ENCODE measurements around the gene MROH9. TPM values are rescaled to one million over a fixed set of nuclear protein-coding genes. Genes with fewer than 3 reads are reported as not detected.

MROH9 gene, protein sequence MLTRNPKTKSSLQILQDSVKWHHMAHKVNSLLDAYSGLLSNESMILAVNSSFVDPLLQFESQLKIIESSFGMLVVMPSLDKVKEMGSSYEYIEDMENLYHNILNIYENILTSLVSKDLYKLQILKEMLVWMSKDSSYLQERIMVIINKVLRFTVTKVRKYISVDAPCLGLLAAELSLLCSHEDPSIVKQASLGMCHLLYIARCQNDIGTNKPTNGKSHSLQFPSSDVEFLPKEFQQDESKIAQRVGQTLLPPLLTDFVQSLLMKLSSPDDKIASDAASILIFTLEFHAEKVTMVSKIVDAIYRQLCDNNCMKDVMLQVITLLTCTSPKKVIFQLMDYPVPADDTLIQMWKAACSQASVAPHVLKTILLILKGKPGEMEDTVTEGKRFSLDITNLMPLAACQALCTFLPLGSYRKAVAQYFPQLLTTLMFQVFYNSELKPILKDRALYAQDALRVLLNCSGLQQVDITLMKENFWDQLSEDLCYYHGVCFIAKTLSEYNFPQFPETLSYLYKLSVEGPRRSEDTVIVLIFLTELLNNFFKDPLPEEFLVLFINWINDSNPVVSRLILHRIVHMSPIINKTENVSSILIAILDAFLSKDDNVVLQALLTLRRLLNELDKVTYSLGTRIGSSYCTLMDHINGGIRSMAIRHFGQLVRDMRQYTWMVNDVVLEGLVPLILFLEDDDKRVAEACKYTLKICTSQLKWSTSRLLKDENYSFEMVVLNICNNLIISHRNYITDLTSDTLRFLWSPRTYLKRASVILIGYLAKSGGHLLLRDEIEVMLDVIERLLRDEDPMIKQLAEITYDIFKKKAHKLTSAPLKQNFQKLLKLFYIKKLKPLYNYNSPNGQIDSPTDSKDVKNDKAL
- not detected for total RNA-seq

DNA sequence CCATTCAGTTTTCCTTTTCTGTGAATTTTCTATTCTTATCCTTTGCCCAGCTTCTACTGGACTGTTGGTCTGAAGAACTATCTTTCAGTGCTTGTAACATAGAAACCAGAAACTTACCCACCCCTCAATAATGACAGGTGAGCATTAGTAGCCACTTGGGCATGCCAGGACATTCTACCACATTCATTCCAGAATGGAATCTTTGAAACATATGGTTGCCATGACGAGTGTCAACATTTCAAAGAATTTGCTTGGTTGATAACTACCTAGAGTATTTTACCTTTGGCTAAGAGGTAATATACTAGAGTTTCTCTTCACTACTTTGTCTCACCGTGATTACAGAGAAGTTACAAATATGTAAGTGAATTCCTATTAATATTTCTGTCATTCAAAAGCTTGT is at the start of gene MROH9:
TSS of gene MROH9 (plus strand) at position 304 of the 400 bp plus-strand sequence. CDS start 10,023 bp downstream, outside the sequence.
- TF ChIP-seq, protein P1, sequence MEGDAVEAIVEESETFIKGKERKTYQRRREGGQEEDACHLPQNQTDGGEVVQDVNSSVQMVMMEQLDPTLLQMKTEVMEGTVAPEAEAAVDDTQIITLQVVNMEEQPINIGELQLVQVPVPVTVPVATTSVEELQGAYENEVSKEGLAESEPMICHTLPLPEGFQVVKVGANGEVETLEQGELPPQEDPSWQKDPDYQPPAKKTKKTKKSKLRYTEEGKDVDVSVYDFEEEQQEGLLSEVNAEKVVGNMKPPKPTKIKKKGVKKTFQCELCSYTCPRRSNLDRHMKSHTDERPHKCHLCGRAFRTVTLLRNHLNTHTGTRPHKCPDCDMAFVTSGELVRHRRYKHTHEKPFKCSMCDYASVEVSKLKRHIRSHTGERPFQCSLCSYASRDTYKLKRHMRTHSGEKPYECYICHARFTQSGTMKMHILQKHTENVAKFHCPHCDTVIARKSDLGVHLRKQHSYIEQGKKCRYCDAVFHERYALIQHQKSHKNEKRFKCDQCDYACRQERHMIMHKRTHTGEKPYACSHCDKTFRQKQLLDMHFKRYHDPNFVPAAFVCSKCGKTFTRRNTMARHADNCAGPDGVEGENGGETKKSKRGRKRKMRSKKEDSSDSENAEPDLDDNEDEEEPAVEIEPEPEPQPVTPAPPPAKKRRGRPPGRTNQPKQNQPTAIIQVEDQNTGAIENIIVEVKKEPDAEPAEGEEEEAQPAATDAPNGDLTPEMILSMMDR (IDR thresholded peaks at IDR 0.05): no peak
- Histone ChIP-seq H3K9ac (ENCODE audit: low read depth in 2 of 2, low read length in 2 of 2) (no peak within 1 kb of the TSS), H3K4me1 (no peaks in the 10 kb centered on the region), H3K36me3 (no peaks in the 10 kb centered on the region), H3K9me3 (no peaks in the 10 kb centered on the region), H3K27me3 (no peaks in the 10 kb centered on the region), H3K4me3 (no peak within 1 kb of the TSS), H3K27ac (no peak within 1 kb of the TSS)
- intact Hi-C loops (cut with DNase I): no loop called here
- no peak for DNase-seq

DNA sequence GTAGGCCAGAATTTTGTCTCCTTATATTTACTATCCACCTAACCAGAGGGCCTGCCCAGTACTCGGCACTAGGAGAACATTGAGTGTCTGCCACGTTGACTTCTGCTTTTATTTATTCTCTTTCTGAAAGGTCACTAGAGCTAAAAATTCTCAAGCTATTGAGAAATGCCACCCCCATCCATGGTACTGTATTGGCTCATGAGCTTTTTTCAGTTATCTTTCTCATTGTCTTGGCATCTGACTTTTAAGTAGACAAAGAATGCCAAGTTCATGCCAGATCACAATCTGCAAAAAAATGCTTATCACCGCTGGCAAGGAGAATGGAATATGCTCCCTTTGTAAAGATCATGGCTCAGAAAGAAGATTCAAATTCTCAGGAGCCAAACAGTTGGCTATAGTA is 49.8 kb upstream of the MROH9 start:
- H3K9me3 ChIP-seq: no peaks in the 10 kb centered on the region
- no peaks in the 10 kb centered on the region for H3K27me3 ChIP-seq
- peaks cover 7% of the 10 kb centered on the region for H3K4me1 ChIP-seq
- no peak overlapping the region for H3K9ac ChIP-seq (ENCODE audit: low read depth in 2 of 2, low read length in 2 of 2)
- intact Hi-C loops (cut with DNase I): no loop called here
- no peak overlapping the region for H3K4me3 ChIP-seq
- no peaks in the 10 kb centered on the region for H3K36me3 ChIP-seq
- DNase-seq: no peak
- TF ChIP-seq, protein P1 (IDR thresholded peaks at IDR 0.05): no peak
- peak overlapping the region; percentile 80 for H3K27ac ChIP-seq

DNA sequence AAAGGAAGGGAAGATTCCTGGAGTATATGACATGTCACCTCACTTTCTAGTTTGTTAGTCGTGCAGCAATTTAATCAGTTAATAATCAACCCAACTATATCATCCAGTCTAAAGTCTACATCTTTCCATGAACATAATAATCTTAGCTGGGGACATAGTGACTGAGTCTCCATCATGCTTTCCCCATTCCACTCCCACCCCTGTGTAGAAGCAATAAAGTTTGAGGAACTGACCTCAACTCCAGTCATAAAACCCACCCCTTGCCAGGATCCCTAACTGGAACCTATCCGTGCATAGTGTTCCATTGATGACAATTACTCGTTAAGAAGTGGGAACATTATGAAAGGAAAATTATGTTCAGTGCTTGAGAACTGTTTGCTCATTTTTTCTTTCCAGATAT is 48.9 kb upstream of the MROH9 start:
- H3K27me3 ChIP-seq: no peaks in the 10 kb centered on the region
- peak overlapping the region; percentile 80 for H3K27ac ChIP-seq
- H3K9me3 ChIP-seq: no peaks in the 10 kb centered on the region
- H3K4me3 ChIP-seq: no peak overlapping the region
- TF ChIP-seq, protein P1 (IDR thresholded peaks at IDR 0.05): no peak
- no peaks in the 10 kb centered on the region for H3K36me3 ChIP-seq
- H3K9ac ChIP-seq (ENCODE audit: low read depth in 2 of 2, low read length in 2 of 2): no peak overlapping the region
- peak; percentile 73 for DNase-seq
- intact Hi-C loops (cut with DNase I): no loop called here
- peaks cover 7% of the 10 kb centered on the region for H3K4me1 ChIP-seq

DNA sequence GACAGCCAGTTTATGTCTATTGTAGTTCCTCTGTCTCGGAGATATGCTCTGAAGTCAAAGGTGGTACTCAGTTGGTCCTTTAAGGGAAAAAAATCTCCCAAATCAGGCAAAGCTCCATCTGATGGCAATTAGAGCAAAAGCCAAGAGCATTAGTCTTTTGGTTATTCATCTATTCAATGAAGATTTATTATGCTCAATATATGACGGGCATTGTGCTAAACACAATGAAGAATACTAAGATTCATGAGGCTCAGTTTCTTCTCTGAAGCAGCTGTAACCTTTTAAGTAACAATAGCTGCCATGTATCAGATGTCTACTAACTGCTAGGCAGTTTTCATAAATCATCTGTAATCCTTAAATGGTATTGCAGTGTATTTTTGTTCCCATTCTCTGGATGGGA is 47.6 kb upstream of the MROH9 start:
- H3K9ac ChIP-seq (ENCODE audit: low read depth in 2 of 2, low read length in 2 of 2): no peak overlapping the region
- H3K4me1 ChIP-seq: peaks cover 7% of the 10 kb centered on the region
- no peaks in the 10 kb centered on the region for H3K9me3 ChIP-seq
- DNase-seq: no peak
- H3K27ac ChIP-seq: peak overlapping the region; percentile 80
- TF ChIP-seq, protein P1 (IDR thresholded peaks at IDR 0.05): no peak
- H3K36me3 ChIP-seq: no peaks in the 10 kb centered on the region
- no peaks in the 10 kb centered on the region for H3K27me3 ChIP-seq
- intact Hi-C loops (cut with DNase I): no loop called here
- H3K4me3 ChIP-seq: no peak overlapping the region

DNA sequence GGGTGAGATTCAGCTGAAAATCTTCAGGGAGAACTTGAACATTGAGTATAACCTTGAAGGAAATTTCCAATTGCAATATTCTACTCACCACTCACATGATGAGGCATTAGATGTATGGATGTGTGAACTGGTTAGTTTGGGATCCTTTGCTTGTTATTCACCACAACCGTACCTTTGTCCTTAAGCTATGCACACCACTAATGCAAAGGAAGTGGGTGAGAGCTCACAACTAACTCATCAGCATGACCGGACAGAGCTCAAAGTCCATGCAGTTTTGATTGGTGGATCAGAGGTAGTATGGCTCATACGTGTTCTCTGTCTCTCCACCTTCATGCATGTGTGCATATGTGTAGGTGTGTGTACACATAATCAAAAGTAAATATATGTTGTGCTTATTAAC is 43.5 kb upstream of the MROH9 start:
- TF ChIP-seq, protein P1 (IDR thresholded peaks at IDR 0.05): no peak
- Histone ChIP-seq H3K36me3 (no peaks in the 10 kb centered on the region), H3K27me3 (no peaks in the 10 kb centered on the region), H3K4me1 (no peaks in the 10 kb centered on the region), H3K9ac (ENCODE audit: low read depth in 2 of 2, low read length in 2 of 2) (no peak overlapping the region), H3K27ac (no peak overlapping the region), H3K9me3 (no peaks in the 10 kb centered on the region), H3K4me3 (no peak overlapping the region)
- no peak for DNase-seq
- intact Hi-C loops (cut with DNase I): no loop called here

Data from colonic mucosa (tissue), 4 donors.